ENCODE results near the gene PWWP2B.

PWWP2B gene

DNA sequence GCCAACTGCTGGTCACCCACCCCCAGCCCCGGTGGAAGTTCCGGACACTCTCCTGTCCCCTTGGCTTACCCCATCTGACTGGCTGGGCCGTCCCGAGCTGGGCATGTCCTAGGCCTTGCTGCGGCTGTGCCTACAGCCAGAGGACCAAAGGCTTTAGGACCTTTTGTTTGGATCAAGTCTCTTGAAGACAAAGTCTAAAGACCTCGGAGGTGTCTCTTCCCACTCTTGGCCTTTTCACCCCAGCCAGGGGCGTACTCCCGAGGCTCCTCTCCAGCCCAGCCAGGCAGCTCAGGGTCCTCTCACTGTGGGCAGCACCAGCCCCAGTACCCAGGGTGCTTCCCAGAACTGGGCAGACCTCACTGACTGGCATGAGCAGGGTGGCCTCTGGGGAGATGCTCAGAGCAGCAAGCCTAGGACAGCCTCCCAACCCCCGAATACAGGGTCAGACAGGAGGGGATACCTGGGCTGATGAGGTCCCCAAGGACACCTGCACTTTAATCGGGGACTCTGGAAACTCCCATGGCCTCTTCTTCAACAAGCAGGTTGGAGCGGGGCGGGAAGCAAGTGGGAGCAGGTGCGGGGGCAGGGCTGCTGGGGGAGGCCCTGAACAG, 2.7 kb upstream of the PWWP2B start:
- DNase-seq (ENCODE audit: low read depth in 2 of 2): no peak

DNA sequence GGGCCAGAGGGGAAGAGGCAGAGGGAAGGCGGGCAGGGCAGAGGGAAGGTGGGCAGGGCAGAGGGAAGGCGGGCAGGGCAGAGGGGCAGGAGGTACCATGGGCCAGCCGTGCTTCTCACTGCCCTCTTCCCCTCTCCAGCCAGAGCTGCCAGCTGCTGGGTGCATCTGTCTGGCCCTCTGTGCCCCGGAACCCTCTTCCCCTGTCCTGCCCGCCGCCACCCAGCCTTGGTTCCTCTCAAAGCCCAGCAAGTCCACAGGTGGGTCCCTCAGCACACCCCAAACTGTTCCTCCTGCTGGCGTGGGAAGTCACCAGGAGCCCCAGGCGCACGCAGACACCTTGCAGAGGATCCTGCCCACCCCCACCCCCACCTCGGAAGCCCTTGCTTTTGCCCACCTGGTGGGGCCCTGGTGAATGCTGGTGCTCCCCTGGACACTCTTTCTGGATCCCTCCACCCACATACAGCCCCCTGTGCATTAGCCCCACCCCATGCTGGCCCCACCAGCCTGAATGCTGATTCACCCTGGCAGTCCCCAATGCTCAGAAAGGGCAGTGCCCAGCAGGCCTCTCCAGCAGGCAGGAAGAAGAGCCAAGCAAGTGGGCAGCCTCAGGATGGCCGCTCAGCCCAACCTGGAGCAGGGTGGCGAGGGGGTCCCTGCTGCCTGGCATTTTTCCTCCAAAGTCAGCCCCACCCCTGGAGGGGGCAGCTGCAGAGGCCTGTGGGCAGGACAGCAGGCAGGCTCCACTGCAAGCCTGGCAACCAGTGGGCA, 1.9 kb upstream of the PWWP2B start:
- DNase-seq (ENCODE audit: low read depth in 2 of 2): no peak

DNA sequence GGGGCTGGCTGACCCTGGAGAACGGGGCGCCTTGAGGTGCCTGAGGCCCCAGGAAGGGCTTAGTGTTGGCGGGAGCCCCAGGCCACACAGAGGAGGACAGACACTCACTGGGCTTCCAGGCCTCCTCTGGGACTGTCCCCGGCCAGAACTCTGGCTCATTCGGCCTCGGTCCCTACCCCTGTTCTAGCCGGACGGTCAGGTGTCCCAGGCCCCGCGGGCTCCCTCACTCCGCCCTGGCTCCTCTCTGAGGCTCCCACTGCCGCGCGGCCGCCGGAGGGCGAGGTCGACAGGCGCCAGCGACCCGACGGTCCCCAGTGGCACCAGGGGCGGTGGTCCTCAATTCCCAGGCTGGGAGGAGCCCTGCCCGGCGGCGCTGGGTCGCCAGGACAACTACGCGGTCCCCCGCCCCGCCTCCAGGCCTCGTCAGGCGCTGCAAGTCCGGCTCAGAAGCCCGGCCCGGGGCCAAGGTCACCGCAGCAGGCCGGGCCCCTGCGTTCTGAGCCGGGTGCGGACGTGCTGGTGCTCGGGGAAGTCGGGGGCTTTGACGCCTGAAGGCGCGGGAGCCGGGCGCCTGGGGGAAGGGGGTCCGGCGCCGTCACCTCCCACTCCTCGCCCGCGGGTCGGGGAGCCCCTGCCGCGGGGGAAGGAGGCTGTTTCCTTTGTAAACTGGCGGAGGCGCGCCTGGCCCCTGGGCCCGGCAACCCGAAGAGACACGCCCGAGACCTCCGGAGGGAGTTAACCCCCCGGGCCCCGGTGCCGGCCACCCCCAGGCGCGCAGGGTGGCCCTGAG, 1.1 kb upstream of the PWWP2B start:
- DNase-seq (ENCODE audit: low read depth in 2 of 2): no peak

- DNase-seq (ENCODE audit: low read depth in 2 of 2): no peak
Observed at GRCh38 chr10:132396494-132397035, 435 bp upstream of the PWWP2B start.

DNA sequence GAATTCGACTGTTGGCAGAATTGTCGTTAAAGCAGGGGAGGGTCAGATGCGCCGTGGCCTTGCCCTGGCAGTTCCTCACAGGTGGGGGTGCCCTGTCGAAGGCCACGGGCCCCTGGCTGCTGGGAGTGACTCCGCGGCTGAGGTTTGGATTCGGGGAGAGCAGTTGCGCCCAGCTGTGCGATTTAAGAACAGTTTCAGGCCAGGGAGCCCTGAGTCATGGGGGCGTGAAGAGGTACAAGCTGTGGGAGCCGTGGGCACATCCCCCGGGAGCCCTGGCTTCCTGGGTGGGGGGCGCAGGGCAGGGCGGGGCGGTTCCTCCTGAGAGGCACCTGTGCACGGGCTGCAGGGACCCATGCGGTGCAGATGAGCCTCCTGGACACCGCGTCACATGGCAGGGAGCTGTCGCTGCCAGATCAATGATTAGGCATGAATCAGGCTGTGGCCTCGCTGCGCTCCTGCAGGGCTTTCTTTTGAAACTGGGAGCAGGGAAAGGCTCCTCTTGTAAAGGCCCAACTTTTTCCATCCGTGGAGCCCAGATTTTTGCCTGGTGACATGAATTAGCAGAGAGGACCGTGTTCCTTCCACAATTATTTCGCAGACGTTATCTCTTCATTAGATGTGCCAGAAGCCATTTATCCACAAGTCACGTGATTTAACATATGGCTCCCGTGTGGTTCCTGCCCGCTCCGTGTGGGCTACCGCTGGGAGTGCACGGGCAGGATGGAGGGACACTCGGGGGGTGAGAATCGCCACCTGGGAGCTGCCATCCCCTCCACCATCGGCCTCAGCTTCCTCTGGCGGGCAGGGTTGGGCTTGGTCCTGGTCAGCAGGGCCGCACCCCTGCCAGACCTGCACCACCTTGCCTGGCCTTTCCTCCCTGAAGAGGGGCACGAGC, 918 bp downstream of the PWWP2B start:
- DNase-seq (ENCODE audit: low read depth in 2 of 2): no peak

DNA sequence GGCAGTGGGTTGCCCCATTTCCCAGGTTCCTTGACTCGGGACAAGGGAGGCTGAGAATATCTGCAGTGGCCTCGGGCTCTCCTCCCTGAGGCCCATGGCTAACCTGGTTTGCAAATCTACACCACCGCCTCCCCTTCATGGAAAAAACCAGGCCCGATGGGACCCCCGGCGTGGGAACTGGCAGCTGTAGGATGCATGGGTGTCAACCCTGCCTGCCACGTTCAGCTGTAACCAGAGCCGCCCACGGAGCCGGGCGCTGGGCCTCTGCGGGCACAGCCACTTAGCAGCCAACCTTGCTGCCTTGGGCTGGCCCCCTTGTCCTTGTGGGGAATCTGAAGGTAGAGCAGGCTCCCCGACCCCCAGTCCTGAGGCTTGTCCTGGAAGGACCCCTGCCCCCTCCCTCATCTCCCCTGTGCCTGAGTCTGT, 1.6 kb downstream of the PWWP2B start:
- no peak for DNase-seq (ENCODE audit: low read depth in 2 of 2)

DNA sequence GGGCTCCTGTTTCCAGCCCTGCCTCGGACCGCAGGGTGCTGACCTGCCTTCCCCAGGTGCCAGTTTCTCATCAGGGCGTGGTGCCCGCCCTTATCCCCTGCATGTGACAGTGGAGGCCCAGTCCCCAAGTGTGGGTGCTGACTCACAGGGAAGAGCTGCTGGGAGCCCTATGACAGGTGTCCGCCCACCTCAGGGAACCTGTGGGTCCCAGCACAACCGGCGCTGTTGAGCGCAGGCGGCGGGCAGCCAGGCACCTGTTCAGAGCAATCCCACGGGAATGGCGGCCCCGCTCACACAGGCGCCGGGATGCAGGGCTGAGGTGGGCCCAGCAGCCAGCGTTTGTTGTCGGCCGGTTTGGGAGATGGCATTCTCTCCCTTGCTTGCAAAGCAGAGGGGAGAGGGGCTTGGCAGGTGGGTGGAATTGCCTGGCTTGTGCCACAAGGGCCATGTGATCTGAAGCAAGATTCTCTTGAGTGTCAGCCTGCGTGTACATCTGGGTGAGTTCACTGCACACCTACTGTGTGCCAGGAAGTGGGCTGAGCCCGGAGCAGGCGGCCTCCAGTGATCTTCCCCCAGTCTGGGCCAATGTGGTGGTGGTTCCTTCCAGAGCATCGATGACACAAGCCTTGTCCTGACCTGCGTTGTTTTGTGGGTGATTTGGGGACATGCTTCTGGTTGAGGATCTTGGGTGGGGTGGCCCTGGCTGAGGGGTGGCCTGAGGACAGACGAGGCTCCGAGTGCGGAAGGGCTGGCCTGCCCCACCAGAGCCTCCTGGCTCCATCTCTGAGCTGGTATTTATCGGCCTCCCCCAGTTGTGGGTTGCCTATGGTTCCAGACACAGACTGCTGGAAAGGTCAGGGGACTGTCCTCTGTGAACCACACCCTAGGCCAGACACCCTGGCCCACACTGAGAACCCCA, 2.4 kb downstream of the PWWP2B start:
- no peak for DNase-seq (ENCODE audit: low read depth in 2 of 2)

GRCh38 chr10:132400041-132400546, 3.1 kb downstream of the PWWP2B start:
- no peak for DNase-seq (ENCODE audit: low read depth in 2 of 2)

DNA sequence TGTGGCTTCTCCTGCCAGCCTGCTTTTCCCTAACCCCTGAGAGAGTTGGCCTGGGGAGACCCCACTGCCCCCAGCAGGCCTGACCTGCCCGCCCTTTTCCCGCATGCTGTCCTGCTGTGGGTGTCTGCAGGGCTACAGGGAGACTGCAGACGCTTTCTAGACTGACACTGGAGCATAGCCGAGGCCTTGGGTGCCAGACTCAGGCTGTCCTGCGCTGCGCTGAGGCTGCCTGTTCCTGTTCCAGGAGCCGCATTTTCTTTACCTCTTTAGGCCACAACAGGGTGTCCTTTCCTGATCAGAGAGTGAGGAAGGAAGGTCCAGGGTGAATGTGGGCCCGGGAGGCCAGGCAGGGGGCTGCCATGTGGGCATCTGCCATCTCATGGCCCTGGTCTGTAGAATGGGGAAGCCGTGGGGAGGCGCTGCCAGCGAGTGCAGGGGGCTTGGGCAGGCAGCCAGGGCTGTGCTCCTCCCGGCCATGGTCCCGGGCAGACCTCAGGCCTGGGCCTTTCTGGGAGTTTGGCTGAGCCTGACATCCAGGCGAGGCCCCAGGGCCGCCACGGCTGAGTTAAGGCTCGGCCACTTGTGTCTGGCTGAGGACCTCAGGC, 3.6 kb downstream of the PWWP2B start:
- DNase-seq (ENCODE audit: low read depth in 2 of 2): no peak

GRCh38 chr10:132401401-132402118, 4.6 kb downstream of the PWWP2B start:
- DNase-seq (ENCODE audit: low read depth in 2 of 2): no peak

- no peak for DNase-seq (ENCODE audit: low read depth in 2 of 2)
Observed at GRCh38 chr10:132402781-132403241, 5.8 kb downstream of the PWWP2B start.

DNA sequence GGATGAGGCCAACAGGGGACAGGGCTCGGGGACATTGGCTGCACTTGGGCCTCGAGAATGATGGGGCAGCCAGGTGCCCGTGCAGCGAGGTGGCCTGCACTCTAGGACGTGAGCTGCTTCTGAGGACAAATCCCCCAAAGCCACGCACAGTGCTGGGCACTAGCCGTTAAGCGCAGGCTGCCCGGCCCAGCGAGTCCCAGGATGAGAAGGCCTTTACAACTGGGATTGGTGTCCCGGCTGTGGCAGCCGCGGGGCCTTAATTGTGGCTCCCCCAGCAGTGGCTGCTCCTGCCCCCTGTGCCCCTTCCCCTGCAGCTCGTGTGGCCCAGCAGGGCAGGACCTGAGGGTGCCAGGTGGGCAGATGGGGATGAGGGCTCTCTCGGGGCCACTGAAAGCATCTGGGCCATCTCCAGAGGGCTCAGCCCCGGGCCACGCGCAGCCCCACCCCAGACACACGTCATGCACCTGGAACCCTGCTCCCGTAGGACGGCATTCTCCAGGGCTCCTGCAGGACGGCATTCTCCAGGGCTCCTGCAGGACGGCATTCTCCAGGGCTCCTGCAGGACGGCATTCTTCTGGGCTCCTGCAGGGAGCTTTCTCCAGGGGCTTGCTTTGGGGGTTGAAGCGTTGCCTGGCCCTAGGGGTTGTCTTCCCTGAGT, 6.6 kb downstream of the PWWP2B start:
- DNase-seq (ENCODE audit: low read depth in 2 of 2): no peak

DNA sequence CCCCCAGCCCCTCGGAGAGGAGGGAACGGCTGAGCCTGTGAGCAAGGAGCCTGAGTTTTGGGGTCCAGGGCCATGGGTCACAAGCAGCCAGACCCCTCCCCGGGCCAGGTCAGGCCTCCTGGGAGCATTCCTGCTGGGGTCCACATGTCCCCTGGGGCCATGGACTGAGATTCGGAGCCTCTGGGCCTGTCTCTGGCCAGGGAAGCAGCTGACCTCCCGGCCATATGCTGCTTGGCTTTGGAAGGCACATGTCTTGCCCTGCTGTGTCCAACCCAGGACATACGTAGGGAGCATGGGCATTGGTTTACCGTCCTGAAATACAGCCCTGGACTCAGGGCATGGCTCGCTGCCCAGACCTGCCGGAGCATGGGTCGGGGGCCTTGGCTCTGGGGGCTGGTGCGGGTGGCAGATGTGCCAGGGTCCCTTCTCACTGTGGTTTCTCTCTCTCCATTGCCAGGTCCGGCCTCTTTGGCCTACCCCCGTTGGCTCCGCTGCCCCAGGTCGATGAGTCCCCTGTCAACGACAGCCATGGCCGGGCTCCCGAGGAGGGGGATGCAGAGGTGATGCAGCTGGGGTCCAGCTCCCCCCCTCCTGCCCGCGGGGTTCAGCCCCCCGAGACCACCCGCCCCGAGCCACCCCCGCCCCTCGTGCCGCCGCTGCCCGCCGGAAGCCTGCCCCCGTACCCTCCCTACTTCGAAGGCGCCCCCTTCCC, 7.3 kb downstream of the PWWP2B start:
- DNase-seq (ENCODE audit: low read depth in 2 of 2): no peak

- DNase-seq (ENCODE audit: low read depth in 2 of 2): no peak
Observed at GRCh38 chr10:132404911-132405462, 8.0 kb downstream of the PWWP2B start.

DNA sequence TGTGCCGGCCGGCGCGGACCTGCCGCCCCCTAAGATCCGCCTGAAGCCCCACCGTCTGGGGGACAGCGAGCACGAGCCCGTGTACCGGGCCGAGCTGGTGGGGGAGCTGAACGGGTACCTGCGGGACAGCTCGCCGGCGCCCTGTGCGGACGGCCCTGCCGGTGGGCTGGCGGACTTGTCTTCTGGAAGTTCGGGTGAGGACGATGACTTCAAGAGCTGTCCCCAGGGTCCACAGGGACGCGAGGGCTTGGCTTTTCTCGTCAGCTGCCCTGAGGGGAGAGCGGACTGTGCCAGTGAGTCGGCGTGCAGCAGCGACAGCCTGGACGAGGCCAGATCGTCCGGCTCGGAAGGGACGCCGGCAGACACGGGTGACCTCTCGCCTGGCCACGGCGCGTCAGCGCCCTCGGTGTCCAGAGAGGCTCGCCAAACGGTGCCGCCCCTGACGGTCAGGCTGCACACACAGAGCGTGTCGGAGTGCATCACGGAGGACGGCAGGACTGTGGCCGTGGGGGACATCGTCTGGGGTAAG, 8.5 kb downstream of the PWWP2B start:
- no peak for DNase-seq (ENCODE audit: low read depth in 2 of 2)

DNA sequence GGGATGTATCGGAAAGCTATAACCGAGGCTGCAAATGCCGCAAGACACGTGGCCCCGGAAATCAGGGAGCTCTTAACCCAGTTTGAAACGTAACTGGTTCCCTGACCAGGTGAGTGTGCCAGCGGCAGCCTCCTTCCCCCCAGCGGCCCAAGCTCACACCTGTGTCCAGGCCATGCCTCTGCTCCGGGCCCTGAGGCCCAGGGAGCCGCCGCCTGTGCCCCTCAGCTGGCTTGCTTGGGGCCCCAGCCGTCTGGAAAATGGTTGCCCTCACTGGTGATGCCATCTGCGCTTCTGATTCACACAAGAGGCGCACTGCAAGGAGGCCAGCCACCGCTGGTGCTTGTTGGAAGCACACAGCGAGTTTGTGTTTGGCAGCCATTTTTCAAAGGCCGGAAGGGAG, 9.2 kb downstream of the PWWP2B start:
- no peak for DNase-seq (ENCODE audit: low read depth in 2 of 2)

DNA sequence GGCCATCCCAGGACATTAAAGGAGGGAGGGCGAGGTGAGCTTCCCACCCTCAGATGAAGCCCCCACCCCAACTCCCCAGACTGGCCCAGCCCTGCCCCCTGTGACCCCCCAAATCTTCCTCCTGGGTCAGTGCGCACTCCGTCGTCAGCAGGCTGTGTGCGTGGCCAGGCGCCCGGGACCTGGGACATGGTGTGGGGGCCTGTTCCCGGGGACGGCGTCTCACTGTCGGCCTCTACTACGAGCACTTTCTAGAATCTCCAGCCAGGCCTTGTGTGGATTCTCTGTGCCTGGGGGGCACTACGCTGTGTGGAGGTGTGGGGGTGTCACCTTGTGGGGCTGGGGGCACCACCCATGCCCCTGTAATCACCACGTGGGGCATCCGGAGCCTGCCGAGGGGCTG, 9.8 kb downstream of the PWWP2B start:
- no peak for DNase-seq (ENCODE audit: low read depth in 2 of 2)
